ENCODE results near the gene TTC34. TPM values are rescaled to one million over a fixed set of nuclear protein-coding genes. Genes with fewer than 3 reads are reported as not detected.

The TTC34 gene
- total RNA-seq, 1 donor from 2014 or later = 3.1 TPM

DNA sequence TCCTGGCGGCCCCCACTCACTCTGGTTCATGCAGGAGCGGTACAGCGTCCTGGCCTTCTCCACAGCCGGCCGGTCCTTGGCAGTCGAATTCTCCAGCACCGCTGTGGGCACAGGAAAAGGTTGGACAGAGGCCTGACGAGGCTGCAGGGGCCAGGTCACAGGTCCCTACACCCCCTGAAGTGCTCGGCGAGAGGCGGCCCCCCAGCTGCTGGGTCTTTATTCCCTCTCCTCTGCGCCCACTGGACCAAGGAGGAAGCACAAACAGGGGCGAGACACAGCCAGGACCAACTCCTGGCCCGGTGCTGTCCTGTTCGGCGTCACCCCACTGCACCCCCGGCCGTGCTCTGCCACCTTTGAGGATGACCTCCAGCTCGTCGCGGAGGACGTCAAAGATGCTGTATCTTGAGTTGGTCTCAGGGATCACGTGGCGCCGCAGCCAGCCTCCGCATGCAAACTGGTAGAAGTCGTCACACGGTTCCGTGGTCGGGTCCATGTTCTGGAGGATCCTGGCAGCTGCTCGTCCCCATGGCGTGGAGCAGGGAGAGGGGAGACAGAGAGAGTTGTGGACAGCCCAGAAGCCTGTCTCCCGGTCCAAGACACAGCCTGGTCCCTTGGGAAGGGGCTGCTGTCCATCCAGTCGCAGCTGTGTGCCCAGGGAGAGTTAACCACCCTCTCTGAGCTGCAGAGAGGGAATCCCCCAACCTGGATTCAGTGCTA is 192.0 kb downstream of the TTC34 start:
- DNase-seq (ENCODE audit: extremely low spot score, unreplicated experiment) = no peak
- H3K9me3 Mint-ChIP-seq = peaks cover 8% of the 10 kb centered on the region
- no peak overlapping the region for H3K4me3 Mint-ChIP-seq
- no peak overlapping the region for H3K27ac Mint-ChIP-seq
- H3K4me1 Mint-ChIP-seq (ENCODE audit: unreplicated experiment) = no peaks in the 10 kb centered on the region
- H3K27me3 Mint-ChIP-seq = no peaks in the 10 kb centered on the region
- no peaks in the 10 kb centered on the region for H3K36me3 Mint-ChIP-seq
- TF ChIP-seq, protein P1, sequence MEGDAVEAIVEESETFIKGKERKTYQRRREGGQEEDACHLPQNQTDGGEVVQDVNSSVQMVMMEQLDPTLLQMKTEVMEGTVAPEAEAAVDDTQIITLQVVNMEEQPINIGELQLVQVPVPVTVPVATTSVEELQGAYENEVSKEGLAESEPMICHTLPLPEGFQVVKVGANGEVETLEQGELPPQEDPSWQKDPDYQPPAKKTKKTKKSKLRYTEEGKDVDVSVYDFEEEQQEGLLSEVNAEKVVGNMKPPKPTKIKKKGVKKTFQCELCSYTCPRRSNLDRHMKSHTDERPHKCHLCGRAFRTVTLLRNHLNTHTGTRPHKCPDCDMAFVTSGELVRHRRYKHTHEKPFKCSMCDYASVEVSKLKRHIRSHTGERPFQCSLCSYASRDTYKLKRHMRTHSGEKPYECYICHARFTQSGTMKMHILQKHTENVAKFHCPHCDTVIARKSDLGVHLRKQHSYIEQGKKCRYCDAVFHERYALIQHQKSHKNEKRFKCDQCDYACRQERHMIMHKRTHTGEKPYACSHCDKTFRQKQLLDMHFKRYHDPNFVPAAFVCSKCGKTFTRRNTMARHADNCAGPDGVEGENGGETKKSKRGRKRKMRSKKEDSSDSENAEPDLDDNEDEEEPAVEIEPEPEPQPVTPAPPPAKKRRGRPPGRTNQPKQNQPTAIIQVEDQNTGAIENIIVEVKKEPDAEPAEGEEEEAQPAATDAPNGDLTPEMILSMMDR (conservative IDR thresholded peaks at IDR 0.05) = no peak

DNA sequence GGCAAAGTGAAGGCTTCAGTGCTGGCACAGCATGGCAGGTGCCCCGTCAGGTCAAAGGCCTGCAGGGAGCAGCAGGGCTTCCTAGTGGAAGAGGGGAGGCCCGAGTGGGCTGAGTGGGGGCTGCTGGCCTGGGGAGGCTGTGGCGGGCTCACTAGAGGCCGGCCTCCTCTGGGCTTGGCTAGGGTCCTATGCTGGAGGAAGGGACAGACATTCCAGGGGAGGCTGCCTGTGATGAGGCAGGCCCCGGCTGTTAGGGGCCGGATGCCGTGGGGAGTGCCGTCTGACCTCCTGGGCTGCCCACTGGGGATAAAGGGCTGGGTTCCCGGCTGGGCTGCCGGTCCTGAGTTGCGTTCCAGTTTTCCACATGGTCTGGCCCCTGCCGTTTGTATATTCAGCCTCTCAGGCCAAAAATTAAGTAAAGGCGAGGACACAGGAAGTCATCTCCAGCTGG is 193.8 kb downstream of the TTC34 start:
- no peak overlapping the region for H3K27ac Mint-ChIP-seq
- H3K4me3 Mint-ChIP-seq = no peak overlapping the region
- no peaks in the 10 kb centered on the region for H3K4me1 Mint-ChIP-seq (ENCODE audit: unreplicated experiment)
- peaks cover 2% of the 10 kb centered on the region for H3K27me3 Mint-ChIP-seq
- TF ChIP-seq, protein P1 (conservative IDR thresholded peaks at IDR 0.05) = no peak
- no peaks in the 10 kb centered on the region for H3K9me3 Mint-ChIP-seq
- DNase-seq (ENCODE audit: extremely low spot score, unreplicated experiment) = no peak
- H3K36me3 Mint-ChIP-seq = no peaks in the 10 kb centered on the region

DNA sequence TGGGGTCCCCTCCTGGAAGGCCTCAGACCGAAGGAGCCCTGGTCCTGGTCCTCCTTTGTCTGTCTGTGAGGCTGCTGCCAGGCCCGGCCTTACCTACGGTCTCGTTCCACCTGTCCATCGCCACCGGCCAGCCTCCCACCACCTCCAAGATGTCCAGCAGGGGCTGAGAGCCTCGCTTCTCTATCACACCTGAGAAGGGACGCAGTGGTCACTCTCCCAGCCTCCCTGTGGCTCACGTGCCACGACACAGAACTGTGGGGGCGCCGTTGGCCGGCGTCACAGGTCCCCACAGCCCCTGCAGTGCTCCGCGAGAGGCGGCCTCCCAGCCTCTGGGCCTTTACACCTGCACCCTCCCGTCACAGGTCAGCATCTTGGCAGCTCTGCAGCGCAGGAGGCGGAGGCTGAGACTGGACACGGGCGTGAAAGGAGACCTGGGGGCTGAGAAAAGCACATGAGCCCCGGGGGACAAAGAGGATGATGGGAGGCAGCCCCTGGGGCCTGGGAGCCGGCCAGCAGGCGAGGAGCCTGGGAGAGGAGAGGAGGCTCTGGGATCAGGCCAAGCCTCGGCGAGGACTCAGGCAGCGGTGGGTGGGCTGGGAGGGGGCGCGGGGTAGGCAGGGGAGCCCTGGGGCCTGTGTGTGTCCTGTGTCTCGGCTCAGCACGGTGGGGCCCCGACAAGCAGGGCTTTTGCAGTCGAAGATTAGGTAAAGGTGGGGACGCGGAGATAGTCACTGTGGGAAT is 194.4 kb downstream of the TTC34 start:
- no peaks in the 10 kb centered on the region for H3K9me3 Mint-ChIP-seq
- no peaks in the 10 kb centered on the region for H3K4me1 Mint-ChIP-seq (ENCODE audit: unreplicated experiment)
- H3K4me3 Mint-ChIP-seq = no peak overlapping the region
- DNase-seq (ENCODE audit: extremely low spot score, unreplicated experiment) = peak; percentile 66
- H3K27me3 Mint-ChIP-seq = peaks cover 9% of the 10 kb centered on the region
- H3K27ac Mint-ChIP-seq = no peak overlapping the region
- TF ChIP-seq, protein P1 (conservative IDR thresholded peaks at IDR 0.05) = no peak
- no peaks in the 10 kb centered on the region for H3K36me3 Mint-ChIP-seq

DNA sequence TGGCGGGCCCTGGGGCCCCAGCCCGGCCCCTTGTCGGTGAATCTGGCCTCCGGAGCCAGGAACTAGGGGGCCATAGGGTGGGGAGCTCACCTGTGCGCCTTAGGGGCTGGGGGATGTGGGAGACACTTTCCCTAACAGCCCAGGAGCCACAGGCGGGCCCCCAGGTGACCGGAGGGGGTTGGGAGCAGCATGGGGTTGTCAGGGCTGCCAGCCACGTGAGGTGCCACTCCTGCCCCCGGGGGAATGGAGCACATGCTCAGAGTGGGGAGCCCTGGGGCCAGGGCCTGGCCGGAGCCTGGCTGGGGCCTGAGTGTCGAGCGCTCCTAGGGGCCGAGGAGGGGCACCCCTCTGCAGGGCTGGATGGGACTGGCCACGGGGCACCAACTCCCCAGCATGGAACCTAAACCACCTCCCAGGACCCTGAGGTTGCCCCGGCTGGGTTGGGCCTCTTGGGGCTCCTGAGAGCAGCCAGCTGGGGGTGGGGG is 195.1 kb downstream of the TTC34 start:
- Mint-ChIP-seq H3K36me3 (no peaks in the 10 kb centered on the region), H3K4me3 (no peak overlapping the region), H3K4me1 (ENCODE audit: unreplicated experiment) (no peaks in the 10 kb centered on the region), H3K27me3 (peaks cover 12% of the 10 kb centered on the region), H3K27ac (no peak overlapping the region), H3K9me3 (no peaks in the 10 kb centered on the region)
- TF ChIP-seq, protein P1 (conservative IDR thresholded peaks at IDR 0.05) = no peak
- DNase-seq (ENCODE audit: extremely low spot score, unreplicated experiment) = peak; percentile 55

DNA sequence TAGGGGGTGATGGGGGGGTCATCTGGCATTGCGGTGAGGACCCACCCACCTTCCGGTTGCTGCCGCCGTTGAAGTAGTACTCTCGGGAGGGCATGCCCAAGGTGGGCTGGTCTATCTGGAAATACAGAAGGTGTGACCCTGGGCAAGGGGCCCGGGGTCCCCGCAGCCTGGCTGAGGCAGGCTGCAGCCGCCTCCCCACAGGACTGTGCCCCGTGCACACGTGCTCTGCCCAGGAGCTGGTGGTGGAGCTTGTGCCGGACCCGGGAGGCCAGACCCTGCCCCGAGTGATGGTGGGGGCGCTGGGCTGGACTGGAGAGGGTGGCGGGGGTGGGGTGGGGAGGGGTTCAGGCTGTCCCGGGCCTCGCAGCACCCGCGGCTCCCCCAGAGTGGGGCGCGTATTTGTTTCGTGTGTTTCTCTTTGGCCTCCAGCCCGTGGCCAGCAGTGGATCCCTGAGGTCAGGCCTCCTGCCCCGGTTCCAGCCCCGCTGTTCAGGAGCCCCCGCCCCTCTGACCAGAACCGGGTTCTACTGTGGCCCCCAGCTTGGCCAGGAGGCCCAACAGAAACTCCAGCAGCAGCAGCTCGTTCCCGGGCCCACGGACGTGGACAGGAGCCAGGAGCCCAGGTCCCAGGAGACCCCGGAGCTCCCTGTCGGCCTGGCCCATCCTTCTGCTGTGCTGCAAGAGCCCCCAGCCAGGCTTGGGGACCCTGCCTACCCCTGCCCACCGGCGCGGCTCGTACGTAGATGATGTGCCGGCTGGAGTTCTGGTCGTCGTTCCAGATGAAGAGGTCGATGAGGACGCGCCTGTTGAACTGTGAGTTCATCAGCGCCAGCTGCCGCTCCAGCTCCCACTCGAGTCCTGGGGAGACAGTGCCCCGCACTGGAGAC is 195.7 kb downstream of the TTC34 start:
- Mint-ChIP-seq H3K4me3 (no peak overlapping the region), H3K36me3 (no peaks in the 10 kb centered on the region), H3K27ac (no peak overlapping the region), H3K4me1 (ENCODE audit: unreplicated experiment) (no peaks in the 10 kb centered on the region), H3K9me3 (no peaks in the 10 kb centered on the region), H3K27me3 (peaks cover 18% of the 10 kb centered on the region)
- peak; percentile 67 for DNase-seq (ENCODE audit: extremely low spot score, unreplicated experiment)
- TF ChIP-seq, protein P1 (conservative IDR thresholded peaks at IDR 0.05) = no peak

Measured in type B pancreatic cell (in vitro differentiated cells).